Neural progenitor cell (in vitro differentiated cells): ENCODE results near the gene HDAC4. TPM values are rescaled to one million over a fixed set of nuclear protein-coding genes. Genes with fewer than 3 reads are reported as not detected.

Experiments used
- DNase-seq: peaks from one replicate; pipeline ENCODE4 v3.0.0-alpha.2; 2016; ENCODE audit warnings: low spot score
- H2AFZ ChIP-seq: fragments of 200-600 bp; sonication (generic); replicated peaks from 2 replicates; pipeline ENCODE4 v1.6.1; 2016; ENCODE audit warnings: antibody characterized with exemption
- H3F3A ChIP-seq: fragments of 200-600 bp; sonication (generic); 2 replicates; pipeline ENCODE4 v1.6.1; 2016; ENCODE audit warnings: antibody characterized with exemption, low read depth
- H3K27ac ChIP-seq: fragments of 200-600 bp; sonication (generic); 2 replicates; pipeline ENCODE4 v1.5.1; 2016; ENCODE audit warnings: mild to moderate bottlenecking
- H3K27me3 ChIP-seq: fragments of 200-600 bp; sonication (generic); 2 replicates; pipeline ENCODE4 v1.6.1; 2016; ENCODE audit warnings: mild to moderate bottlenecking, moderate library complexity
- H3K36me3 ChIP-seq: fragments of 200-600 bp; sonication (generic); 2 replicates; pipeline ENCODE4 v1.5.1; 2016
- H3K4me1 ChIP-seq: fragments of 200-600 bp; sonication (generic); 2 replicates; pipeline ENCODE4 v1.6.1; 2016; ENCODE audit warnings: mixed run types
- H3K4me2 ChIP-seq: fragments of 200-600 bp; sonication (generic); 2 replicates; pipeline ENCODE4 v1.6.1; 2016
- H3K4me3 ChIP-seq: fragments of 200-600 bp; sonication (generic); 2 replicates; pipeline ENCODE4 v1.5.1; 2016
- H3K79me2 ChIP-seq: fragments of 200-600 bp; sonication (generic); 2 replicates; pipeline ENCODE4 v1.6.1; 2016; ENCODE audit warnings: low read depth
- H3K9ac ChIP-seq: fragments of 200-600 bp; sonication (generic); 2 replicates; pipeline ENCODE4 v1.6.1; 2016
- H3K9me3 ChIP-seq: fragments of 200-600 bp; sonication (generic); 2 replicates; pipeline ENCODE4 v1.5.1; 2016; ENCODE audit warnings: low read depth
- H4K20me1 ChIP-seq: fragments of 200-600 bp; sonication (generic); 2 replicates; pipeline ENCODE4 v1.6.1; 2016; ENCODE audit warnings: low read depth
- H3K27ac Mint-ChIP-seq: 3 replicates; pipeline ENCODE4 v1.8.0; 2021; ENCODE audit warnings: mixed read lengths
- H3K27me3 Mint-ChIP-seq: 2 replicates; pipeline ENCODE4 v1.8.0; 2022; ENCODE audit warnings: low read depth, mild to moderate bottlenecking, inconsistent platforms, moderate library complexity, mixed read lengths; ENCODE audit not compliant: insufficient read depth
- H3K36me3 Mint-ChIP-seq: 3 replicates; pipeline ENCODE4 v1.8.0; 2021; ENCODE audit warnings: mixed read lengths
- H3K4me1 Mint-ChIP-seq: 3 replicates; pipeline ENCODE4 v1.8.0; 2021; ENCODE audit warnings: mixed read lengths
- H3K4me3 Mint-ChIP-seq: 3 replicates; pipeline ENCODE4 v1.8.0; 2021; ENCODE audit warnings: mild to moderate bottlenecking, moderate library complexity, mixed read lengths
- H3K9me3 Mint-ChIP-seq: 3 replicates; pipeline ENCODE4 v1.8.0; 2020; ENCODE audit warnings: mixed read lengths
- CTCF ChIP-seq: fragments of 200-600 bp; sonication (generic); IDR thresholded peaks from 2 replicates; pipeline ENCODE4 v1.5.1; 2017; ENCODE audit warnings: antibody characterized with exemption, mild to moderate bottlenecking
- EZH2 ChIP-seq: fragments of 200-600 bp; sonication (generic); IDR thresholded peaks from 2 replicates; pipeline ENCODE4 v1.6.1; 2017; ENCODE audit warnings: antibody characterized with exemption, mild to moderate bottlenecking, moderate library complexity
- EZH2phosphoT487 ChIP-seq: fragments of 200-600 bp; sonication (generic); IDR thresholded peaks from 2 replicates; pipeline ENCODE4 v1.6.1; 2017; ENCODE audit warnings: antibody characterized with exemption
- total RNA-seq: library from RNA; depleted of rRNA; stranded (reverse); fragments of >200 nt; gene quantifications from 2 replicates; pipeline ENCODE4 v1.2.3, GENCODE V29; 2015; ENCODE audit warnings: low replicate concordance

The HDAC4 gene
- total RNA-seq, 1 donor from 2014 or later, result 36.0 TPM

- H3K4me2 ChIP-seq, result no peak overlapping the region
- no peak overlapping the region for H3K27ac ChIP-seq
Observed at GRCh38 chr2:239220341-239220740, 180.5 kb downstream of the HDAC4 start.

GRCh38 chr2:239216614-239217273, 184.1 kb downstream of the HDAC4 start:
- TF ChIP-seq EZH2 (no peak), EZH2phosphoT487 (no peak), CTCF (no peak)
- no peak overlapping the region for H3K9ac ChIP-seq
- H3K27ac ChIP-seq, result no peak overlapping the region
- H3K27me3 ChIP-seq, result no peaks in the 10 kb centered on the region
- no peaks in the 10 kb centered on the region for H3K9me3 ChIP-seq
- no peaks in the 10 kb centered on the region for H3K36me3 ChIP-seq
- no peak overlapping the region for H3K4me2 ChIP-seq
- H3K4me3 Mint-ChIP-seq, result no peak overlapping the region
- no peak overlapping the region for H3K4me3 ChIP-seq
- peaks cover 46% of the 10 kb centered on the region for H4K20me1 ChIP-seq
- H3K4me1 ChIP-seq, result peaks cover 27% of the 10 kb centered on the region
- peaks cover 13% of the 10 kb centered on the region for H3K9me3 Mint-ChIP-seq
- peaks cover 2% of the 10 kb centered on the region for H3K36me3 Mint-ChIP-seq
- peaks cover 8% of the 10 kb centered on the region for H3F3A ChIP-seq
- peaks cover 46% of the 10 kb centered on the region for H3K4me1 Mint-ChIP-seq
- no peak for DNase-seq
- H2AFZ ChIP-seq, result no peak overlapping the region
- peaks cover 59% of the 10 kb centered on the region for H3K79me2 ChIP-seq
- H3K27ac Mint-ChIP-seq, result no peak overlapping the region
- H3K27me3 Mint-ChIP-seq, result peaks cover 4% of the 10 kb centered on the region

More at GRCh38 chr2:239220341-239220740, 180.5 kb downstream of the HDAC4 start:
- Histone ChIP-seq H3K4me1 (peaks cover 16% of the 10 kb centered on the region), H3K36me3 (no peaks in the 10 kb centered on the region), H2AFZ (no peak overlapping the region), H3K9me3 (no peaks in the 10 kb centered on the region), H3K9ac (no peak overlapping the region), H4K20me1 (peaks cover 48% of the 10 kb centered on the region), H3K79me2 (peaks cover 73% of the 10 kb centered on the region), H3K27me3 (no peaks in the 10 kb centered on the region), H3K4me3 (no peak overlapping the region), H3F3A (no peaks in the 10 kb centered on the region)
- peaks cover 5% of the 10 kb centered on the region for H3K27me3 Mint-ChIP-seq
- peaks cover 2% of the 10 kb centered on the region for H3K36me3 Mint-ChIP-seq
- H3K9me3 Mint-ChIP-seq, result peaks cover 13% of the 10 kb centered on the region
- H3K4me1 Mint-ChIP-seq, result peaks cover 48% of the 10 kb centered on the region
- no peak for DNase-seq
- TF ChIP-seq EZH2 (no peak), CTCF (no peak), EZH2phosphoT487 (no peak)
- H3K4me3 Mint-ChIP-seq, result no peak overlapping the region
- H3K27ac Mint-ChIP-seq, result no peak overlapping the region

GRCh38 chr2:239215988-239216613, 184.7 kb downstream of the HDAC4 start:
- Mint-ChIP-seq H3K27me3 (peaks cover 4% of the 10 kb centered on the region), H3K4me3 (no peak overlapping the region), H3K4me1 (peaks cover 49% of the 10 kb centered on the region), H3K9me3 (peaks cover 11% of the 10 kb centered on the region), H3K36me3 (peaks cover 1% of the 10 kb centered on the region), H3K27ac (no peak overlapping the region)
- Histone ChIP-seq H3K9ac (no peak overlapping the region), H2AFZ (no peak overlapping the region), H4K20me1 (peaks cover 52% of the 10 kb centered on the region), H3K27ac (no peak overlapping the region), H3K4me2 (no peak overlapping the region), H3K4me1 (peaks cover 28% of the 10 kb centered on the region), H3K79me2 (peaks cover 54% of the 10 kb centered on the region), H3K4me3 (no peak overlapping the region), H3K27me3 (no peaks in the 10 kb centered on the region), H3K36me3 (no peaks in the 10 kb centered on the region), H3F3A (peaks cover 10% of the 10 kb centered on the region), H3K9me3 (no peaks in the 10 kb centered on the region)
- no peak for DNase-seq
- TF ChIP-seq EZH2 (no peak), EZH2phosphoT487 (no peak), CTCF (no peak)
